DND-41 (cell line): ENCODE data around the gene TNNT2.
A peak's percentile ranks its signal among the peaks of the same experiment; 100 is the strongest.

Source experiments
- ATAC-seq: fragments of 200-7000 bp; cut with Tn5 transposase; 3 replicates; pipeline ENCODE4 v1.9.1; 2021; ENCODE audit warnings: low read depth; ENCODE audit not compliant: insufficient read depth
- DNase-seq: peaks from one replicate; pipeline ENCODE4 v3.0.0-alpha.2; 2020
- H2AFZ ChIP-seq: 2 replicates; pipeline ENCODE4 v1.6.0; 2012; ENCODE audit warnings: low read depth, low read length
- H3K27ac ChIP-seq: 2 replicates; pipeline ENCODE4 v1.5.1; 2012; ENCODE audit warnings: low read length, inconsistent platforms
- H3K27me3 ChIP-seq: fragments of 200-600 bp; sonication (generic); 2 replicates; pipeline ENCODE4 v1.6.0; 2012; ENCODE audit warnings: low read length, mild to moderate bottlenecking, inconsistent platforms; ENCODE audit not compliant: insufficient read depth, poor library complexity
- H3K36me3 ChIP-seq: 2 replicates; pipeline ENCODE4 v1.5.1; 2012; ENCODE audit warnings: low read length, inconsistent platforms; ENCODE audit not compliant: insufficient read depth
- H3K4me1 ChIP-seq: 2 replicates; pipeline ENCODE4 v1.5.1; 2012; ENCODE audit warnings: mild to moderate bottlenecking, low read length; ENCODE audit not compliant: insufficient read depth
- H3K4me2 ChIP-seq: 2 replicates; pipeline ENCODE4 v1.6.0; 2012; ENCODE audit warnings: mild to moderate bottlenecking, moderate library complexity, low read length, inconsistent platforms; ENCODE audit not compliant: insufficient read depth
- H3K4me3 ChIP-seq, 2 experiments: fragments of 200-600 bp in 1 of 2; shearing (Covaris generic) in 1 of 2; 2 replicates each; pipeline ENCODE4 v1.5.1; 2012 to 2016; ENCODE audit warnings: inconsistent platforms in 2 of 2, low read length in 2 of 2, mild to moderate bottlenecking in 2 of 2, low read depth in 1 of 2, moderate library complexity in 1 of 2
- H3K79me2 ChIP-seq: 2 replicates; pipeline ENCODE4 v1.6.0; 2012; ENCODE audit warnings: low read length, inconsistent platforms; ENCODE audit not compliant: insufficient read depth
- H3K9ac ChIP-seq: 2 replicates; pipeline ENCODE4 v1.6.0; 2012; ENCODE audit warnings: low read depth, mild to moderate bottlenecking, inconsistent platforms, low read length, moderate library complexity
- H3K9me3 ChIP-seq: 2 replicates; pipeline ENCODE4 v1.5.1; 2012; ENCODE audit warnings: low read length, moderate library complexity, mild to moderate bottlenecking, inconsistent platforms; ENCODE audit not compliant: insufficient read depth, severe bottlenecking
- H4K20me1 ChIP-seq: 2 replicates; pipeline ENCODE4 v1.6.0; 2012; ENCODE audit warnings: low read length; ENCODE audit not compliant: insufficient read depth
- CTCF ChIP-seq: IDR thresholded peaks from 2 replicates; pipeline ENCODE4 v1.5.1; 2012; ENCODE audit warnings: borderline replicate concordance, low read length, moderate library complexity, mild to moderate bottlenecking; ENCODE audit not compliant: poor library complexity, severe bottlenecking; ENCODE audit errors: extremely low read depth
- EZH2 ChIP-seq: IDR thresholded peaks from 3 replicates; pipeline ENCODE4 v1.6.1; 2012; ENCODE audit warnings: borderline replicate concordance, low read depth, mild to moderate bottlenecking, moderate library complexity, low read length, inconsistent platforms; ENCODE audit not compliant: severe bottlenecking

Gene TNNT2

GRCh38 chr1:201377611-201378092 is at the start of gene TNNT2:
TNNT2 (minus strand) TSS chr1:201377680; CDS start chr1:201373254, 4,426 bp downstream.
- Histone ChIP-seq H3K4me2 (no peak within 1 kb of the TSS), H3K27ac (no peak within 1 kb of the TSS), H3K4me1 (no peaks in the 10 kb centered on the region), H4K20me1 (peaks cover 7% of the 10 kb centered on the region; the same call in 1 of the 2 replicates), H3K27me3 (peaks cover 35% of the 10 kb centered on the region), H3K79me2 (no peaks in the 10 kb centered on the region), H2AFZ (no peak within 1 kb of the TSS), H3K9ac (no peak within 1 kb of the TSS), H3K9me3 (no peaks in the 10 kb centered on the region), H3K4me3 (no peak within 1 kb of the TSS), H3K36me3 (no peaks in the 10 kb centered on the region)
- TF ChIP-seq EZH2 = no peak
- DNase-seq (no peak), ATAC-seq (no peak)

- no peak overlapping the region for H3K27ac ChIP-seq
- no peak overlapping the region for H3K4me3 ChIP-seq
- no peaks in the 10 kb centered on the region for H3K4me1 ChIP-seq
- H4K20me1 ChIP-seq = 0 out of 2 replicates have a peak, but pooled peaks cover 3% of the 10 kb centered on the region
- no peaks in the 10 kb centered on the region for H3K79me2 ChIP-seq
- no peaks in the 10 kb centered on the region for H3K9me3 ChIP-seq
- no peak overlapping the region for H3K9ac ChIP-seq
- peak; percentile 84 for ATAC-seq
- TF ChIP-seq EZH2 = no peak
- TF ChIP-seq CTCF = no peak
- peaks cover 26% of the 10 kb centered on the region for H3K27me3 ChIP-seq
- H3K4me2 ChIP-seq = no peak overlapping the region
- DNase-seq = peak; percentile 55
- no peaks in the 10 kb centered on the region for H3K36me3 ChIP-seq
- H2AFZ ChIP-seq = no peak overlapping the region
Measured at GRCh38 chr1:201426479-201427310, 49.2 kb upstream of the TNNT2 start.

- no peaks in the 10 kb centered on the region for H3K79me2 ChIP-seq
- DNase-seq (no peak), ATAC-seq (no peak)
- 0 out of 2 replicates have a peak, but pooled peaks cover 10% of the 10 kb centered on the region for H4K20me1 ChIP-seq
- H2AFZ ChIP-seq = no peak overlapping the region
- H3K4me1 ChIP-seq = no peaks in the 10 kb centered on the region
- H3K9me3 ChIP-seq = no peaks in the 10 kb centered on the region
- H3K36me3 ChIP-seq = no peaks in the 10 kb centered on the region
- H3K4me2 ChIP-seq = no peak overlapping the region
- no peak overlapping the region for H3K4me3 ChIP-seq
- no peak overlapping the region for H3K27ac ChIP-seq
- H3K27me3 ChIP-seq = peaks cover 42% of the 10 kb centered on the region
- TF ChIP-seq CTCF (no peak), EZH2 (no peak)
- no peak overlapping the region for H3K9ac ChIP-seq
Measured at GRCh38 chr1:201424146-201424545, 46.7 kb upstream of the TNNT2 start.

GRCh38 chr1:201423655-201424054 is 46.2 kb upstream of the TNNT2 start:
- Histone ChIP-seq H3K79me2 (no peaks in the 10 kb centered on the region), H3K27ac (no peak overlapping the region), H3K9me3 (no peaks in the 10 kb centered on the region), H3K4me2 (no peak overlapping the region), H3K4me1 (no peaks in the 10 kb centered on the region), H4K20me1 (0 out of 2 replicates have a peak, but pooled peaks cover 10% of the 10 kb centered on the region), H2AFZ (no peak overlapping the region), H3K9ac (no peak overlapping the region), H3K36me3 (no peaks in the 10 kb centered on the region), H3K27me3 (peaks cover 42% of the 10 kb centered on the region), H3K4me3 (no peak overlapping the region)
- no peak for TF ChIP-seq EZH2
- no peak for TF ChIP-seq CTCF
- DNase-seq = no peak
- ATAC-seq = no peak
